Measurements from ENCODE around the gene GMPPB.

DNA sequence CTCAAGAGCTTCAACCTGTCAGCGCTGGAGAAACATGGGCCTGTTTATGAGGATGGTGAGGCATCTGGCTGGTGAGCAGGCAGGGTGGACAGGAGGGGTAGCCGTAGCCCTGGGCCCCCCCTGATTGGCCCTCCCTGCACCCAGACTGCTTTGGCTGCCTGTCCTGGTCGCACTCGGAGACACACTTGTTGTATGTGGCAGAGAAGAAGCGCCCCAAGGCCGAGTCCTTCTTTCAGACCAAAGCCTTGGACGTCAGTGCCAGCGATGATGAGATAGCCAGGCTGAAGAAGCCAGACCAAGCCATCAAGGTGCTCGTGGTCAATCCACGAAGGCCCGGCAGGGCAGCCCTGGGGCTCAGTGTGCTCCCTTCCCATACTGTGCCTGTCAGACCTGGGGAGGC, 47.8 kb downstream of the GMPPB start:
- TF ChIP-seq POLR2AphosphoS5 (IDR thresholded peaks at IDR 0.05; ENCODE audit: low read depth, low read length) = 0 out of 2 replicates have a peak, but pooled peaks have one; percentile 2
- no peak for TF ChIP-seq POLR2A (IDR thresholded peaks at IDR 0.05; ENCODE audit: low read depth, low read length)

Data from GM12892 (cell line).